ENCODE results near the gene LAMB4. TPM values are rescaled to one million over a fixed set of nuclear protein-coding genes. Genes with fewer than 3 reads are reported as not detected.

The LAMB4 gene
- total RNA-seq, 1 donor from 2014 or later: not detected

DNA sequence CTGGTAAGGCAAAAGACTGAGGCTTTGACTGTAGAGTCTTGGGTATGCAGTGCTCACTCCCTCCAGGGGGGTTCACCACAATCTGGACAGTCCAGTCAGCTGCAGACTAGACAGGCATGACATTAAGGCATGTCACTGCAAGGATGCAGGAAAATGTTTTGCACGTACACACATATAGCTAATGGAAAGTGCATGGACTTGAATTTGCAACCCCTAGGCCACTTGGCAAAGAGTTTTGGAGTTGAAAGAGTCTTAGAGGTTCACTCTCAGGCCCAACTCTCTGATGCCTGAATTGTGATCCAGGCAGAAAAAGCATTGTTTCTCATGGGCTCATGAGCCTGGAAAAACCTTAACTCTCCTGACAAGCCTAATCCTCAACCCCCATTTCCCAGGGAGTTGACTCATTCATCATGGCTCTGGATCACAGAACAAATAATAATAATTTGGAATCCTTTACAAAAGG lies 51.9 kb downstream of the LAMB4 start:
- Histone ChIP-seq H3K9me3 (no peaks in the 10 kb centered on the region), H3K27ac (no peak overlapping the region), H3K27me3 (no peaks in the 10 kb centered on the region), H3K36me3 (no peaks in the 10 kb centered on the region), H3K4me1 (peaks cover 9% of the 10 kb centered on the region), H3K4me3 (no peak overlapping the region)
- intact Hi-C loops (cut with DNase I): no loop called here
- ATAC-seq (no peak), DNase-seq (no peak)
- no peak for TF ChIP-seq CTCF (IDR thresholded peaks at IDR 0.05)

GRCh38 chr7:108077709-108078108 lies 52.5 kb downstream of the LAMB4 start:
- ATAC-seq: no peak
- DNase-seq: no peak
- no peak for TF ChIP-seq CTCF (IDR thresholded peaks at IDR 0.05)
- intact Hi-C loops (cut with DNase I): no loop called here
- no peak overlapping the region for H3K4me3 ChIP-seq
- H3K36me3 ChIP-seq: no peaks in the 10 kb centered on the region
- peaks cover 9% of the 10 kb centered on the region for H3K4me1 ChIP-seq
- no peaks in the 10 kb centered on the region for H3K9me3 ChIP-seq
- no peak overlapping the region for H3K27ac ChIP-seq
- no peaks in the 10 kb centered on the region for H3K27me3 ChIP-seq

DNA sequence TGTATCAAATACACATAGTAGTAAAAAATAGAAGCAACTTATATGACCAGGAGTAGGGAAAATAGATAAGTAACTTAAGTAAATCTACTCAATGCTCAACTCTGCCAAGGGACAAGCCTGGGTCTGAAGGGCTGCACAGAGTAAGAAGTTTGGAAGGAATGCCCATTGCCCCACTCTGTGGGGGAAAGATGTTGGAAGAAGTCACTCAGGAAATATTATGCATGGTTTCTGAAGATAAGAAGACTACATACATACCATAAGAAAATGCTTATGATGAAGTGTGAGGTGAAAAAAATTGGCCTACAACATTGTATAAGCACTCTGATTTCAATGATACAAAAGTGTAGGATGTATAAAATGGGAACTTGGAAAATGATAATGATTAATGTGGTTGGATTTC lies 54.0 kb downstream of the LAMB4 start:
- intact Hi-C loops (cut with DNase I): no loop called here
- DNase-seq: no peak
- TF ChIP-seq CTCF (IDR thresholded peaks at IDR 0.05): no peak

GRCh38 chr7:108073305-108074070 lies 56.7 kb downstream of the LAMB4 start:
- no peak for DNase-seq
- H3K36me3 ChIP-seq: no peaks in the 10 kb centered on the region
- intact Hi-C loops (cut with DNase I): no loop called here
- H3K27me3 ChIP-seq: no peaks in the 10 kb centered on the region
- peak; percentile 37 for ATAC-seq
- H3K9me3 ChIP-seq: no peaks in the 10 kb centered on the region
- H3K4me1 ChIP-seq: no peaks in the 10 kb centered on the region
- no peak for TF ChIP-seq CTCF (IDR thresholded peaks at IDR 0.05)
- H3K27ac ChIP-seq: no peak overlapping the region
- H3K4me3 ChIP-seq: no peak overlapping the region

More for the DNA sequence above, 54.0 kb downstream of the LAMB4 start:
- peaks cover 9% of the 10 kb centered on the region for H3K4me1 ChIP-seq
- no peaks in the 10 kb centered on the region for H3K27me3 ChIP-seq
- H3K9me3 ChIP-seq: no peaks in the 10 kb centered on the region
- H3K27ac ChIP-seq: no peak overlapping the region
- H3K36me3 ChIP-seq: no peaks in the 10 kb centered on the region
- no peak for ATAC-seq
- no peak overlapping the region for H3K4me3 ChIP-seq

DNA sequence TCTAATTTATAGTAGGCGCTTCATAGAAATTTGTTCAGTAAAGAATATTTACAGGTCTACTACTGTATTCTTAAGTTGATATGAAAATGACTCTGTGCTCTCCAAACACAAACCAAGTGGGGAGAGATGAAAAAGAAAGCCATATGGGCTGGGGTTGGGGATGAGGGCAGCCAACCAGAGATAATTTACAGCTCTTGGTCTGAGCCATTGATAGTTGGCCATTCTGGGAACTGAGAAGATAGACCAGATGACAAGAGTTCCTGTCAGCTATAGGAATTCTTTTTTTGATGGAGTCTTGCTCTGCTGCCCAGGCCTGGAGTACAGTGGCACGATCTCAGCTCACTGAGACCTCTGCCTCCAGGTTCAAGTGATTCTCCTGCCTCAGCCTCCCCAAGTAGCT lies 57.4 kb downstream of the LAMB4 start:
- H3K27ac ChIP-seq: no peak overlapping the region
- DNase-seq (no peak), ATAC-seq (no peak)
- intact Hi-C loops (cut with DNase I): no loop called here
- TF ChIP-seq CTCF (IDR thresholded peaks at IDR 0.05): no peak
- H3K4me3 ChIP-seq: no peak overlapping the region
- H3K4me1 ChIP-seq: no peaks in the 10 kb centered on the region
- H3K36me3 ChIP-seq: no peaks in the 10 kb centered on the region
- no peaks in the 10 kb centered on the region for H3K27me3 ChIP-seq
- no peaks in the 10 kb centered on the region for H3K9me3 ChIP-seq
